ENCODE data around the gene GRB10. TPM values are rescaled to one million over a fixed set of nuclear protein-coding genes. Genes with fewer than 3 reads are reported as not detected.

Gene GRB10
- total and polyA plus RNA-seq, 2 donors (not counting 3 experiments of a cell fraction or from before 2014, with no cell fraction given): 43.7 to 240 TPM

- H4K20me1 ChIP-seq (replicated peaks; ENCODE audit: control insufficient read depth, extremely low read depth, insufficient read depth, low read length): peaks cover 8% of the 10 kb centered on the region
- BruUV-seq (replicated peaks): no TSS peak
- no peak overlapping the region for H3K27ac ChIP-seq (ENCODE audit: insufficient read depth, low read depth, low read length)
- CTCF ChIA-PET: interaction anchor here (0.8 to 1.5 kb wide), 2 partner anchors 357 to 377 kb away, joined by 4 to 9 read pairs; no protein-coding TSS in a partner anchor
- intact Hi-C loops (cut with micrococcal nuclease) (loop anchor here (2.0 kb wide), 3 partner anchors 55 to 285 kb away; no protein-coding TSS in a partner anchor), dilution Hi-C loops (cut with MboI; ENCODE audit: extremely low pct_ligation_motif_present, low sequenced_read_pairs) (no loop called here)
- no peaks in the 10 kb centered on the region for H3K9me3 ChIP-seq (replicated peaks; ENCODE audit: control insufficient read depth, insufficient read depth, low read length)
- no peak overlapping the region for H3K4me2 ChIP-seq (ENCODE audit: insufficient read depth, low read length)
- H3K4me3 ChIP-seq (replicated peaks in 1 of 3; ENCODE audit: insufficient read depth in 1 of 3, low read depth in 1 of 3, low read length in 3 of 3): no peak overlapping the region
- no peaks in the 10 kb centered on the region for H3K36me3 ChIP-seq (ENCODE audit: control insufficient read depth in 2 of 2, extremely low read depth in 1 of 2, insufficient read depth in 2 of 2, low read length in 2 of 2)
- FAIRE-seq: no peak
- H3K9me1 ChIP-seq (replicated peaks; ENCODE audit: control insufficient read depth, extremely low read depth, insufficient read depth, low read length): no peaks in the 10 kb centered on the region
- DNase-seq (ENCODE audit: low read depth, low spot score): no peak
- H3K27me3 ChIP-seq (ENCODE audit: control insufficient read depth in 2 of 2, insufficient read depth in 2 of 2, low read length in 2 of 2): no peaks in the 10 kb centered on the region
- POLR2A ChIA-PET: no interaction called here
- no peak for TF ChIP-seq JUN (IDR thresholded peaks at IDR 0.05; ENCODE audit: borderline replicate concordance, insufficient read depth, insufficient read length, low read depth)
- TF ChIP-seq EZH2 (IDR thresholded peaks at IDR 0.05; ENCODE audit: borderline replicate concordance, low read depth, low read length, severe bottlenecking): no peak
- TF ChIP-seq MYC (IDR thresholded peaks at IDR 0.05; ENCODE audit: low read depth, low read length): no peak
- no peak for TF ChIP-seq CTCF (IDR thresholded peaks at IDR 0.05; ENCODE audit: extremely low read depth in 1 of 2, insufficient read depth in 1 of 2, low read depth in 1 of 2, low read length in 2 of 2)
- TF ChIP-seq POLR2AphosphoS5 (IDR thresholded peaks at IDR 0.05; ENCODE audit: insufficient read depth, low read depth, low read length): no peak
- no peak for TF ChIP-seq POLR2A (IDR thresholded peaks at IDR 0.05; ENCODE audit: low read depth, low read length)
- no peak for TF ChIP-seq MAX (IDR thresholded peaks at IDR 0.05; ENCODE audit: insufficient read depth, insufficient read length)
- no peak for TF ChIP-seq GATA2 (IDR thresholded peaks at IDR 0.05; ENCODE audit: insufficient read depth, insufficient read length, low read depth, low read length)
- no peak for TF ChIP-seq FOS (IDR thresholded peaks at IDR 0.05; ENCODE audit: borderline replicate concordance, insufficient read depth, low read length)
- H2AFZ ChIP-seq (ENCODE audit: low read depth, low read length): no peak overlapping the region
- no peak overlapping the region for H3K9ac ChIP-seq (replicated peaks; ENCODE audit: extremely low read depth, insufficient read depth, low read length)
- H3K79me2 ChIP-seq (ENCODE audit: control insufficient read depth, insufficient read depth, low read length): peaks cover 99% of the 10 kb centered on the region
- peaks cover 4% of the 10 kb centered on the region for H3K4me1 ChIP-seq (ENCODE audit: control insufficient read depth, extremely low read depth, insufficient read depth, low read length)
Observed at GRCh38 chr7:50783801-50784507, 1.3 kb upstream of the GRB10 start.

All from endothelial cell of umbilical vein (primary cell).